GM18502 (cell line): ENCODE measurements around the gene TMEM45A.
A peak's percentile ranks its signal among the peaks of the same experiment; 100 is the strongest.
"Not testable (repeated sequence)": the region's sequence is repeated elsewhere in the genome, so short reads cannot be mapped to it uniquely, and the experiment has no call there.

Experiments
- ATAC-seq: cut with Tn5 transposase; IDR thresholded peaks from one replicate; pipeline ENCODE4 v1.9.1; 2021; ENCODE audit warnings: mild to moderate bottlenecking; ENCODE audit not compliant: unreplicated experiment, poor library complexity

The TMEM45A gene

DNA sequence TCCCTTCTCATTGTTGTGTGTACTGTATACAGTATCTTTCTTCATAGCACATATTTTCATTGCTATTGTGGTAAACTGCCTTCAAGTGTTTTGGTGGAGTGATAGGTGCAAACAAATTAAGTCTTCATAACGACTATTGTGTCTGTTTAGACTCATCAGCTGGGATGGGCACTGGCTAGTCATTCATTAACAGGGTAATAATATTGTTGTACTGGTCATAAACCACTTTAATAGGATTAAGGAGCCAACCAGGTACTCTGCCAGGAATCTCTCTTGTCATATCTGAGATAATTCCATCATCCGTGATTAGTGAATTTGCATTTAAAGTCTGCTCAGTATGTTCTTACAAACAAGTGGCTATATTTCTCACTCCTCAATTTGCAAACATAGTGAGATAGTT is 10.2 kb upstream of the TMEM45A start:
- ATAC-seq, result no peak

DNA sequence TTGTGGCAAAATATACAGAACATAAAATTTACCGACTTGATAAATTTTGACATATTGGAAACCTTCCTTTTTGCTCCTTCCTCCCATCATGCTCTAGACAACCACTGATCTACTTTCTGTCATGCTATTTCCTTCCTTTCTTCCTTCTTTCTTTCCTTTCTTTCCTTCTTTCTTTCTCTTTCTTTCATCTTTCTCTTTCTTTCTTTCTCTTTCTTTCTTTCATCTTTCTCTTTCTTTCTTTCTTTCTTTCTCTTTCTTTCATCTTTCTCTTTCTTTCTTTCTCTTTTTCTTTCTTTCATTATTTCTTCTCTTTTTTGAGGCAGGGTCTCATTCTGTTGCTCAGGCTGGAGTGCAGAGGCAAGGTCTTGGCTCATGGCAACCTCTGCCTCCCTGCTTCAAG is 8.9 kb upstream of the TMEM45A start:
- no peak for ATAC-seq

DNA sequence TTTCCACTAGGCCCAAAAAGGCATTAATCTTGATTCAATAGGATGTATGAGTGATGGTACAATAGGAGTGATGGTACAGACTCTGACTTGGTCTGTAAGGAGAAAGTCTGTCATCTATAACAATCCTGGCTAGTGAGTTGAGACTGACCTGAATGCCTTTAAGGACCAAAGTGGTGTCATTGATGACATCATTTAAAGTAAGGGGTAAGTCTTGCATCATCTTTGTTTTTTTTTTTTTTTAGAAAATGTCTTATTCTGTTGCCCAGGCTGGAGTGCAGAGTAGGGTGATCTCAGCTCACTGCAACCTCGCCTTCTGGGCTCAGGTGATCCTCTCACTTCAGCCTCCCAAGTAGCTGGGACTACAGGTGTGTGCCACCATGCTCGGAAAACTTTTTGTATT is 5.6 kb upstream of the TMEM45A start:
- ATAC-seq, result no peak

DNA sequence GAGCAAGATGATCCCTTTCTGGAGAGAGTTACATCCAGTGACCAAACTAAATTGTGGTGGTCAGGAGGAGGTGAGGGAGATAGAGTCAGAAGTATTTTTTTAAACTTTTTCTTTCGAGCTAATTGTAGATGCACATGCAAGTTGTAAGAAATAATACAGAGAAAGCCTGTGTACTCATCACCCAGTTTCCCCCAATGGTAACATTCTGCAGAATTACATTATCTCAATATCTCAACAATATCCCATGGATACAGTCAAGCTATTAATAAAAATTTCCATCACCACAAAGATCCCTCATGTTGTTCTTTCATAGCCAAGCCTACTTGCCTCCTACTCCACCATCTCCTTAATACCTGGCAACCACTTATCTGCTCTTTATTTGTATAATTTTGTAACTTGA is 3.3 kb upstream of the TMEM45A start:
- no peak for ATAC-seq

DNA sequence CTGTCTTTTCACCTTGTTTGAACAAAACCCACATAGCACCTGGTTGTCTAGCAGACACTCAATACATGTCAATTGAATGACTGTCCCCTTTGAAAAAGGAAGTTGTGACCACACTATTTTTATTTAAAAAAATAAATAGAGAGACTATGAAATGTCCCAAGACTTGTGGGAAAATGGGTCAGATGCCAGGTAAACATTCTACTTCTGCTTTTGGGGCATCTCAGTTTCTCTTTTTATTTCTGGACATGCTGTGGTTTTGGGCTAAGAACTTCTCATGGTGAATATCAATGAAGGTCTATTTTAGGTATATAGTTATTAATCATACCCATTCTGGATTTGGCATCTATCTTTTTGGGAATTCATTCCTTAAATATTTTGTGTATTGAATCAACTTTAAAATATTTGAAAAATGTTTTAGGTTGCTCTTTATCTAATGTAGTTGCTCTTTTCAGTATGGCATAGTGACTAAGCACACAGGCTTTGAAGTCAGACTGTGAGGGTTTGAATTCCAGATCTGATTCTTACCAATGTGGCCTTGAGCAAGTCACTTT is 4.4 kb downstream of the TMEM45A start:
- ATAC-seq, result peak; percentile 44

DNA sequence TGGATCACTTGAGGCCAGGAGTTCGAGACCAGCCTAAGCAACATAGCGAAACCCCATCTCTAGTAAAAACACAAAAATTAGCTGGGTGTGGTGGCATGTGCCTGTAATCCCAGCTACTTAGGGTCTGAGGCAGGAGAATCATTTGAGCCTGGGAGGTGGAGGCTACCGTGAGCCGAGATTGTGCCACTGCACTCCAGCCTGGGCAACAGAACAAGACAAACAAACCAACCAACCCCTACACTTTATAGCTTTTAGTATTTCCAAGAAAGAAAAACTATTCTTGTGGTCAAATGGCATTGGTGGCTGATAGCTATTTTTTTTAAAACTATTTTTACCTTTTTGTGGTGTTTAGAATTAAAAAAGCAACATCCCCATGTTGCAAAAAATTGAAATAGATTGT is 7.2 kb downstream of the TMEM45A start:
- no peak for ATAC-seq

DNA sequence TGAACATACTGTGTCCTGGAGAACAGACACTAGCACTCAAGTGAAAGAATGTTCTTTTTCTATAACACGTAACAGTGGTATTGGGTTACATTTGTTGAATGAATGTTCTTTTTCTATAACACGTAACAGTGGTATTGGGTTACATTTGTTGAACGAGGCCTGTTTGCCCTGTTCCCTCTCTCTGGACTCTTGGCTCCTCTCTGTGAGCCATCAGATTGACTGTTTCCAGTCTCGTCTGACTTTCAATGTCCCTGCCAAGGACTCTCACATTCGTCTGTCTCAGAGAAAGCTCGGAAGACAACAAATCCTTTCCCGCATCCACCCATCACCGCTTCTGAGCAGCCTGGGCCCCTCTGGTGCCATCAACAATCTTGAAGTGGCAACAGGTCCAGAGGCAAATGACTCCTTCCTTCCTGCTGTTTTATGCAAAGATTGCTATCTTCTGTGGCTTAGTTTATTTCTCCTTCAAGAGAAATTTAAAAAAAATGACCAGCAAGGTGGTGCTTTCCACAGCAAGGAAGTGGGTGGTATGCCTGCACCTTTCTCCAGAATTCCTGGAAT is 8.0 kb downstream of the TMEM45A start:
- ATAC-seq, result no peak

DNA sequence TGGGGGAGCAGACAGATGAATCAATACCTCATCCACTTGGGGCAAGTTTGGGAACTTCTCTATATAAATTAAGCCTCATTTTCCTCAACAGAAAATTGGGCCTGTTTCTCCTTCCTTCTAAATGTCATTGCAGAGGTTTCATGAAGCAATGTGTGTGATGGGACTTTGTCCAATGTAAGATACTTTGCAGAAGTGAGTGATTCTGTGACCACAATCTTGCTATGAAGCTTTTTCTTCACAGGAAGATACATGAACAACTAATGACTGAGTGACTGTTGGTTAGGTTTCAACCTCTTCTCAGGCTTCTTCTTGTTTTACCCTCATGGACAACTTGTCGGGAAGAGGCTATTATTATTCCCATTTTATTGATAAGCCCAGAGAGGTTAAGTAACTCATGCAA is 11.0 kb downstream of the TMEM45A start:
- ATAC-seq, result peak; percentile 65

DNA sequence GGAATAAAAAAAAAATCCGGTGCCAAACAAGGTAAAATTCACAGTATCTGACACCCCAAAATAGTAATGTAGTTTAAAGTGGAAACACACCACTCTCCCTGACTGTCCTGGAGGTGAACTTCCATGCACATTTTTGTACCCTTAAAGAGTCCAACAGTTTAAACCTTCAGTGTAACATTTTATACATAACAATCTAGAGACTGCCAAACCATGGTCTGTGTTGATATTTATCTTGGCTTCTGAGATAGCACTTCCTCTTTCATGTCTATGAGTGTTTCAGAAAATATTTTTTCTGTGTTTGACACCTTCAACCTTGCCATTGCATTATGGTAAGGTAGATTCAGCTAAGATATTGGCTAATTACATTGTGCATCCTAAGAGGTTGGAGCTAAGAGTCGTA is 13.9 kb downstream of the TMEM45A start:
- no peak for ATAC-seq

DNA sequence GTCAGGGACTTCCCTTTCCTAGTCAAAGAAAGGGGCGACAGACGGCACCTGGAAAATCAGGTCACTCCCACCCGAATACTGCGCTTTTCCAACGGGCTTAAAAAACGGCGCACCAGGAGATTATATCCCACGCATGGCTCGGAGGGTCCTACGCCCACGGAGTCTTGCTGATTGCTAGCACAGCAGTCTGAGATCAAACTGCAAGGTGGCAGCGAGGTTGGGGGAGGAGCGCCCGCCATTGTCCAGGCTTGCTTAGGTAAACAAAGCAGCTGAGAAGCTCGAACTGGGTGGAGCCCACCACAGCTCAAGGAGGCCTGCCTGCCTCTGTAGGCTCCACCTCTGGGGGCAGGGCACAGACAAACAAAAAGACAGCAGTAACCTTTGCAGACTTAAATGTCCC is 17.4 kb downstream of the TMEM45A start:
- ATAC-seq, result not testable (repeated sequence)

DNA sequence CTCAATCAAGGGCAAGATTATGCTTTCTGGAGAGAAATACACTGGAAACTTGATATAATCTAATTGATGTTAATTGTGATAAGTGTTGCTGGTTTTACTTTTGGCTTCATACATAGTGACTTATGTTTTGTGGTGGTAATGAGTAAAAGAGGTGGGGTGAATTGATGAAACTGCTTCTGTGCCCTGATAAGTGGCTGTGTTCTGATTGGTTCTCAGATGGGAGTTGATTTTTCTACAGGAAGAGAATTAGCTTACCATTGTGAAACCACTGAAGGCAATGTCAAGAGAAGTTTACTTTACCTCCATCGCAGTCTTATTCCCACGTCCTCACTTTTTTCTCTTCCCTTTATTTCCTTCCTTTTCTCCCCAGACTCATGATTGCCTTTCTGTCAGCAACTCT is 23.8 kb downstream of the TMEM45A start:
- ATAC-seq, result no peak

DNA sequence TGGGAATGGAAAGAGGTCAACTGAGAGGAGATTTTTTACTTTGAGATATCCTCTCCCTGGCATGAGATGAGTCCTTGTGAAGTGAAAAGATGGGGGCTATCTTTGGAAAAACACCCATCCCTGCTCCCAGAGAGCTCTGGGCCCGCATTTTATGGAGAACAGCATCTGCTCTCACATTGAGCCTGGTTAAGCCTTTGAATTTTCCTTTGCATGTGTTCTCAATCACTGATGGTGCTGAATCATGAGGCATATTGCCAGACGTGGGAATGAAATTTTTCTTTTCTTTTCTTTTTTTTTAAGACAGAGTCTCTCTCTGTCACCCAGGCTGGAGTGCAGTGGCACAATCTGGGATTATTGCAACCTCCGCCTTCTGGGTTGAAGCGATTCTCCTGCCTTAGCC is 24.4 kb downstream of the TMEM45A start:
- ATAC-seq, result no peak

DNA sequence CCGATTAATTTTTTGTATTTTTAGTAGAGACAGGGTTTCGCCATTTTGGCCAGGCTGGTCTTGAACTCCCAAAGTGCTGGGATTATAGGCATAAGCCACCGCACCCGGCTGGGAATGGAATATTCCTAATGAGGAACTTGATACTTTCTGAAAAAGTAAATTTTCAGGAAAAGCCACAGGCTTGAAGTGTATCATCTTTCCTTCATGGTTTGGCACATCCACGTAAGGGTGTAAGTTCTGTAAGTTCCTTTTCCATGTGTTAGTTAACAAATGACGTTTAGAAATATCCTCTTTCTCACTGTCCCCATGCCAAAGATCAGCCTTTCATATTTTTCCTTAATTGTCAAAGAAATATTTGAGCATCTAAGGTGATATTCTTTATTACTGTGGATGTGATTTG is 24.9 kb downstream of the TMEM45A start:
- no peak for ATAC-seq

DNA sequence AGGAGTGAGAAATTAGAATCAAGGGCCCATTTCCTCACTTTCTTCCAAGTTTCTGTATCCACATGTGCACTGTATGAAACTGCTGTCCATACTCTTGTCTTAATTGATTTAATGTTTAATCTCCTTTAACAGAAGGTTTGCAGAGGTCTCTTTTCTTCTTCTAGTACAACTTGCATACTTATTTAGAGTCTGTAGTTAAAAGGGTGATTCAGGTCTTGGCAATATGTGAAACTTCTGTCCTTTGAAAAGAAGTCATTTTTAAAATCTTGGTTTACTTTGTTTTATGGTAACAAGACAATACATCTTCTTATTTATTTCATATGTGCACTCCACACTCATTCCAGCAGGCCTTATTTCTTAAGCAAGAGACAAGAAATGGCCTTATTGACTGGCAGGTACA is 25.8 kb downstream of the TMEM45A start:
- ATAC-seq, result no peak

DNA sequence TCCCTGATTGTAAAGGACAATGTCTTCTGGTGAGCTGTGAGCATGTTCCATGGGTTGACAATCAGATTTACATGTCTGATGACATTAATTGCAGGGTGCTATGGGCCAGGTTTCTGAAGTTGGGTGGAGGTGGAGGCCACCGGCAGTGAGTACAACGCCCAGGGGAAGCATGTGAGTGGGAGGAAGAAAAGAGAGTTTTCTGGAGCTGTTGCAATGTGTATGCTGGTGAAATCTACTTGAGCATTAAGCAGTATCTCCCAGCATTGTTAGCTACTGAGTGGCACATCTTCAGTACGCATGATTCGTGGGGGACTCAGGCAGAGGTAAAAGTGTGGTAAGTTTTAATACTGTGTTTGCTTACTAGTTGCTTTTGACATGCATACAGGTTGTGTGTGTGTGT is 26.6 kb downstream of the TMEM45A start:
- no peak for ATAC-seq

DNA sequence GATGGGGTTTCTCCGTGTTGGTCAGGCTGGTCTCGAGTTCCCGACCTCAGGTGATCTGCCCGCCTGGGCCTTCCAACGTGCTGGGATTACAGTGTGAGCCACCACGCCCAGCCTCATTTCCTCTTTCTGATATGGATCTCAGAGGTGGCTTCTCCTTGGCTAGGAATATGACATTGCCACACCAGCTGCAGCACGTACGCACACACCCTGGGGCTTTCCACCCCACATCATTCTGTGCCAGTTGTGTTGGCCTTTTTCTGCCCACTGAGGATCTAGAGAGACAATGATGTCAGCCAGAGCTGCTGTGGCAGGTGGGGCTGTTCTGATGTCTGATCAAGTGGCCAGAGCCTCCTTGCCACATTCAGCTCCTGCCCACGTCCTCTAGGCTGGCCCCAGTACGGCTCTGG is 29.0 kb downstream of the TMEM45A start:
- ATAC-seq, result peak; percentile 65

DNA sequence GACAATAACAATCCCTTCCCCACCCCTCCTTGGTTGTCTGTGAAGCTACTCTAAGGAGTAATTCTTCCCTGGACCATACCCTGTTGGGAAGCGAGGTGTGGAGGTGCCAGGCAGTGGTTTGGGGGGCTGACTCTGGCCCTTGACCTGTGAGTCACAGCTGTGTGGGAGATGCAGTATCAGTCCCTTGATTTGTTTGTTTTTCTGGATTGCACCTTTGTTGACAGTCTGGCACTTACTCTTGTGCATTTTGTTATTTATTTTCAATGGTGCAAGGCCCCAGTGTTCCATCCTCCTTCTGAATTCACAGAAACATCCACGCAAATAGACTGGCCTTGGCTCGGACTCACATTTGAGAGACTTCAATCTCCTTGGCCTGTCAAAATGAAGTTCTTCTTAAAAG is 29.7 kb downstream of the TMEM45A start:
- no peak for ATAC-seq

DNA sequence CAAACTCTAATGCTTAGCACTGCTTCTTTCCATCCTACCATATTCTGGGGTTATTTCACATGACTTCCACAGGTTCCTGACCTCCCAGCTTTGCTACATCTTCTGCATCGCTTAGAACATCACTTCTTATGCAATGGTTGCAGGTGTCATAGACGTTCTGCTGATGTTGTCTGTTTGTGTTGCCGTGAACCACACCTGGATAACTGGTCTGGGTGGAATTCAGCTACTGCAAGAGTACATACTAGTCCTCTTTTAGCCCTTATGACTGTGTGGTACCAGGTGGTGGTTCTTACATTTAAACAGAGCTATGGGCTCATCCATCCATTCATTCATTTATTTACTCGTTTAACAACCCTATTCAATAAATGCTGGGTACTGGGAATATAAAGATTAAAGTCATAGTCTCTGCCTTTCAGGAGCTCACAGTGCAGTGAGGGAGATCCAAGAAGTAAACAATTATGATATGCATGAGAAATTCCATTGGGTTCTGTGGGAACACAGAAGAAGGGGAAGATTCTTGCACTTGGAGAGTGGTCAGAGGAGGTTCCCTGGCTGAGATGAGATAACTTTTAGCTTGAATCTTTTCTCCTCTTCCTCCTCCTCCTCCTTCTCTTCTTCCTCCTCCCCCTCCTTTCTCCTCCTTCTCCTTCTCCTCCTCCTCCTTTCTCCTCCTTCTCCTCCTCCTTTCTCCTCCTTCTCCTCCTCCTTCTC is 30.8 kb downstream of the TMEM45A start:
- ATAC-seq, result no peak

DNA sequence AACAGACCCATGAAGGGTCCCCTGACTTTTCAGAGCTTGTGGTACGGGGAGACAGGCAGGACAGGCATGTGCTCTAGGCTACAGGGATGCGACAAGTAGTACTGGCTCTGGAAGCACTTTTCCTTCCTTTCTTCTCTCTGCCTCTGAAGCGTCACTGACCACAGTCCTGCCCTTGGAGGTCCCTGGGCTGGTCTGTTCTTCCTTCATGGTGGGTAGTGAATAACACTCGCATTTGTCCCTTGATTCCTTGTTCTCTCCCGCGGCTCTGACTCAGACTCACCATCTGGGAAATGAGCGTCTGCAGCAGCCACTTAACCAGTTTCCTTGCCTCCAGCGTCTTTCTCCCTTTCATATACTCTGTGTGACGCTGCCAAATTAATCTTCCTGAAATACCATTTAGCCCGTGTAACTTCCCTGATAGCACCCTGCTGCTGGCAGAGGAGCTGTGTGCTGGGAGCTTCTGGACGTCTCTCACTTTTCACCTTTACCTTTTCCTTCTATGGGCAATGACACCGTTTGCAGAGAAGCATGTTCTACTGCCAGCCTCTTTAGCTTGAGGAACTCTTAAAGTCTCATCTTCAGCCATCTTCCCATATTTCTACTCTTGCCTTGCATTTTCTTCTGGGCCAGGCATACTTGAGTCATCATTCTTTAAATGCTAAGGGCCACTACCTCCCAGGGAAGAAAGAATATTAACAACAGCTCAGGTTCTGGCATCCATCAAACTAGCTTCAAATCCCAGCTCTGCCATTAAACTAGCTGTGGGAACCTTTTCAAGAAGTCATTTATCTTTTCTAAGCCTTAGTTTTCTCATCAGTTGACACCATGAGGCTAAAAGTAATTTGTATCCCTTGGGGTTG is 33.6 kb downstream of the TMEM45A start:
- no peak for ATAC-seq

DNA sequence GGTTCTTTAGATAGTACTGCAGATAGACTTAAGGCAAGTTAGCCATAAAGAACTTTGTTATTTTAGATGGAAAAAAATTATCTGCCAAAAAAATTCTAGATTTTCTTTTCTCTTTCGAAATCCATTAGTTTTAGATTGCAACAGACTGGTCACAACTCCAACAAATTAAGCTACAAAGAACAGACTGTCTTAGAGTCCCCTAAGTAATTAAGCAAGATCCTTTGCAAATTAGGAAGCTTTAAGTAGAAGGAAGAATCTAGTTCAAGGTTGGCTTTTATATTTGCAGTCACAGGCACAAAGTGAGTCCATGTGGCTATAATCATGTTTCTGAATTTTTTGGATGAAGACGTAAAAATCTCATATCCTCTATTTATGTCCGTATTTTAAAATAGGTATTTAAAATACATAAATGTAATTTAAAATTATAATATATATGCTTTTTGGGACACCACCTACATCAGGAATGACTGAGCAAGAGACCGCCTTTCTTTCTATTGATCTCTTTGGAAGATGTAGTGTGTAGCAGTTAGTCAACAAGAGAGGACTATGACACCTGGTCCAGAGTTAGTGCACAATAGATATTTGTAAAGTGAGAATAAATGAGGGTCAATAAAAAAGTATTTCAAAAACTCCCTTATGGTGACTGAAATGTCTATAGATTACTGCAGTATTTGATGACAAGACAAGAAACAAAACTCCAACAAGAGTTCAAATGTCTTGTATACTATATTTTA is 34.4 kb downstream of the TMEM45A start:
- ATAC-seq, result no peak

DNA sequence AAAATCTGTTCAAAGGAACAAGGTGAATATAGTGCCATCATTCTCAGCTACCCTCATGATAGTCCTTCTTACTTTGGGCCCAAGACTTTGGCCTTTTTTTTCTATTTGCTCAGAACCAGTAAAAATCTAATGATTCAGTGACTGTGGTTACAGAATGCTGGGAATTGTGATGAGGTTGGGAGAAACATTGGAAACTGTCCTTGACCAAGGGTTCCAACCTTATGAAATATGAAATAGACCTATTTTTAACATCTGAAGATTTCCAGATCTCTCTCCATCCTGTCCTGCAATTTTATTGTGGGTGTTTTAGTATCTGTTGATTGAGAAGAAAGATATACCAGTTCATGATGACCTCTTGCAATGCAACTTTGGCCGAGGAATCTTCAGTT is 34.9 kb downstream of the TMEM45A start:
- no peak for ATAC-seq
